Kidney tubule cell (primary cell): ENCODE results near the gene ICOS.

Source experiments
- DNase-seq: peaks from one replicate; pipeline ENCODE4 v3.0.0-alpha.2; 2018; ENCODE audit warnings: low spot score

The ICOS gene

DNA sequence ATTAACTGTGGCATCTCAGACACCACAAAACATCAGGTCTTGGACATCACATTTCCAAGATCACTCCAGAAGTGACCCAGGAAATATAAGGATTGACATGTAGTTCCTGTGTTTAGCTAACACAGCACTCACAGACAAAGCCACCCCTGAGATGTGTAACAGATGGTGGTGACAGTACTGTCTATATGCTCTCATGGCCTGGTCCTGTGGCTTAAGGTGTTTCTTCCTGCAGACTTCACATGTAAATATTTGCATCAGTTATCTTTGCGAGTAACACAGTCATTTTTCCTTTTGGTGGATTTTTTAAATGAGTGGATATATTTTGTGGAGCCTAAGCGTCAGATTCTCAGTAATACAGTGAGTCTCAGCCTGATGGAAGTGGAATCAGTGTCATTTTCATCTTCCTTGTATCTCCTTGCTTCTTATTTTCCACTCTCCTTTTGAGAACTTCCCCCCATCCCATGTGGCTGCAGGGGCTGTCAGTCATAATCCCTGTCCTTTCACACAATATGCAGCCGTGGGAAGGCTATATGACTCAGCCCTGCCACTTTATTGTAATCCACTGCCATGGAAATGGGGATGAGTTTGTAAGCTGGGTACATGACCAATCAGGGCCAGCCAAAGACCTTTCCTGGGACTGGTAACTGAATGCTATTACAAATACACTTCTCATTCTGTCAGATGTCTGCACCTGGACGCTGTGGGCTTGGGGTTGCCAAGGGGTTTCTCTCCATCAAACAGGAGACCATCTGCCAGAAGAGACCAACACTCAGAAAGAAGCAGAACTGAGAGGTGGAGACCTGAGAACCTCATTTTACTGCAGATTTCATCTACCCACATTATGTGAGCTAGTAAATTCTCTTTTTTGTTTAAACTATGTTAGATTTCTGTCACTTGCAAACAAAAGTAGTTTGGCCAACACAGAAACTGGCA, 74.3 kb downstream of the ICOS start:
- no peak for DNase-seq
